Dermis microvascular lymphatic vessel endothelial cell (primary cell): ENCODE measurements around the gene ZSCAN5B. TPM values are rescaled to one million over a fixed set of nuclear protein-coding genes. Genes with fewer than 3 reads are reported as not detected.
"Not testable (repeated sequence)": the region's sequence is repeated elsewhere in the genome, so short reads cannot be mapped to it uniquely, and the experiment has no call there.

Source experiments
- DNase-seq, 2 donors: peaks; one replicate each; pipeline versions ENCODE4 v3.0.0 to v3.0.0-alpha.2; 2010; ENCODE audit warnings: low read depth in 2 of 2
- total RNA-seq: library from RNA; depleted of rRNA; stranded (reverse); fragments of >200 nt; gene quantifications from 2 replicates; pipeline ENCODE4 v1.2.1, GENCODE V29; 2014

The ZSCAN5B gene
- total RNA-seq, 1 donor from 2014 or later = not detected

DNA sequence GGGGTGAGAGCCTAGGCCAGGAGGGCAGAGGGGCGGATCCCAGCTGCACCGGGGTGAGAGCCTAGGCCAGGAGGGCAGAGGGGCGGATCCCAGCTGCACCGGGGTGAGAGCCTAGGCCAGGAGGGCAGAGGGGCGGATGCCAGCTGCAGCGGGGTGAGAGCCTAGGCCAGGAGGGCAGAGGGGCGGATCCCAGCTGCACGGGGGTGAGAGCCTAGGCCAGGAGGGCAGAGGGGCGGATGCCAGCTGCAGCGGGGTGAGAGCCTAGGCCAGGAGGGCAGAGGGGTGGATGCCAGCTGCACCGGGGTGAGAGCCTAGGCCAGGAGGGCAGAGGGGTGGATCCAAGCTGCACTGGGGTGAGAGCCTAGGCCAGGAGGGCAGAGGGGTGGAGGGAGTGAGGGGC is 21.3 kb downstream of the ZSCAN5B start:
- DNase-seq = not testable (repeated sequence)

DNA sequence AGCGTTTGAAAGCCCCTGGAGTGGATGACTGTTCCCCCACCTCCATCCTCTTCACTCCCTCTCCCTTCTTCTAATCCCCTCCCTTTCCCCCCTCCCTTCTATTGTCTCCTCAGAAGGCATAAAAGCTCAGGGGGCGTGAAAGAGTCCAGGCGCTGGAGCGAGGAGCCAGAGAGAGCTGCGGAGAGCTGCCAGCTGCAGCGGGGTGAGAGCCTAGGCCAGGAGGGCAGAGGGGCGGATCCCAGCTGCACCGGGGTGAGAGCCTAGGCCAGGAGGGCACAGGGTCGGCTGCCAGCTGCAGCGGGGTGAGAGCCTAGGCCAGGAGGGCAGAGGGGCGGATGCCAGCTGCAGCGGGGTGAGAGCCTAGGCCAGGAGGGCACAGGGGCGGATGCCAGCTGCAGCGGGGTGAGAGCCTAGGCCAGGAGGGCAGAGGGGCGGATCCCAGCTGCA is 21.7 kb downstream of the ZSCAN5B start, which contains the start of gene GALP:
Gene GALP (plus strand): TSS at position 148 of the 447 bp plus-strand sequence. CDS start 1,101 bp downstream, outside the sequence.
- DNase-seq = not testable (repeated sequence)

DNA sequence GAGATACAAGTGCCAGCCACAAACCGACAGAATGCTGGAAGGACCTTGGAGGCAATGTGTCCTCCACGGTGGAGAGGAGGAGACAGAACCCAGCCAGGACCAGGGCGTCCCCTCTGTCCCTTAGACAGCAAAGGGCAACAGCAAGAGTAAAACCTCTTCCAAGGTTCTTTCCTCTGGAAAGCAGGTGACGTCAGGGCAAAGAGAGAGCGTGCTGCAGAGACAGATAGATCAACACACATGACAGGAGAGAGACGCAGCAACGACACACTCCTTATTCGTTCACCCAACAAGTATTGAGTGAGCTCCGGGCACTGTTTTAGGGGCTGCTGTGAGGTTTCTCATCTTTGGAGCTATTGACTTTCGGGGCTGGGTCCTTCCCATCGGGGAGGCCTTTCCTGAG is 23.0 kb downstream of the ZSCAN5B start:
- DNase-seq = no peak

DNA sequence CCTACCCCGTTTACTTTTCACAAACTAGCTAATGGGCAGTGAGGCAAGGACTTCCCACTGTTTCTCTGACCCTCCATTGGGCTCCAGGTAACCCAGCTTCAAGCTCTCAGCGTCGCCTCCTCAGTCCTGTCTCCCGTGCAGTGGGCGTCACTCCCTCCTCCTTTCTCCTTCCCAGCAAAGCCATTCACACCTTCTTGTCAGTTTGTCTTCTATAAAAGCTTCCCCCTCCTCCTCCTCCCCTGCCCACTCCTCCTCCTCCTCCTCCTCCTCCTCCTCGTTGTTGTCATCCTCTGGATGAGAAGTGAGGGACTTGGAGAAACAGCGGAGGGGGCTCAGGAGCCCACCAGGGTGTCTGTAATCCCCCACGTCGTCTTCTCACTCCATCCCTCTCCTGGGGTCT is 23.5 kb downstream of the ZSCAN5B start:
- DNase-seq = no peak

DNA sequence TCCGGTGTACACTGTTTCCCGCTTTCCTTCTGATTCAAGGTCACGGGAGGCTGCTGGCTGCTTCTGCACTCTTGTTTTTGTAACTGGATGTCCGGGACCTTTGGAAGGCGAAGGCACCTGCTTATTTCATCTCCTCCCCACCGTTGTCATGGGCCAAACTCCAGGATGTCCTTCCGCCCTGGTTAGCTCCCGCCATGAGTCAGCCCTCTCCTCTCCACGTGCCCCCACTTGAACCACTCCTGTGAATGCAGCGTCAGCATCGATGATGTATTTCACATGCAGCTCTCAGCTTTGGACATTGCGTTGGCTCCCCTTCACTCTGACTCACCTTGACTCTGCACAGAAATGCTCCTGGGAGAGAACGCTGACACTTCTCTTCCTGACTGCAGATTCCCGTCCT is 27.3 kb downstream of the ZSCAN5B start:
- DNase-seq = peak; percentile 46 to 53

DNA sequence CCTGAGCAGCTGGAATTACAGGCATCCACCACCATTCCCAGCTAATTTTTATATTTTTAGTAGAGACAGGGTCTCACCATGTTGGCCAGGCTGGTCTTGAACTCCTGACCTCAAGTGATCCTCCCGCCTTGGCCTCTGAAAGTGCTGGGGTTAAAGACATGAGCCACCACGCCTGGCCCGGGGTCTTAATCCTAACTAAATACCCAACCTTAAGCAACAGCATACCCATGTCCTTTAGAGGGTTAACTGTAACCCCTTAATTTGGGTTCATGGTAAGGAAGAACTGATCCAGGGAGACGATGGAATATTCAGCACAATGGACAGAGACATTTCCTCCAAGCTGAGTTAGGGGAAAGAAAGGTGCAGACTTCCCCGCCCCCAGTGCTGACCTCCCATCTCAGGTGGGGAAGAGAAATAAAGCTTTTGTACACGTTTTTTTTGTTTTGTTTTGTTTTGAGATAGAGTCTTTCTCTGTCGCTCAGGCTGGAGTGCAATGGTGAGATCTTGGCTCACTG is 30.5 kb downstream of the ZSCAN5B start:
- peak in 1 of 2 donors; percentile 19 for DNase-seq

DNA sequence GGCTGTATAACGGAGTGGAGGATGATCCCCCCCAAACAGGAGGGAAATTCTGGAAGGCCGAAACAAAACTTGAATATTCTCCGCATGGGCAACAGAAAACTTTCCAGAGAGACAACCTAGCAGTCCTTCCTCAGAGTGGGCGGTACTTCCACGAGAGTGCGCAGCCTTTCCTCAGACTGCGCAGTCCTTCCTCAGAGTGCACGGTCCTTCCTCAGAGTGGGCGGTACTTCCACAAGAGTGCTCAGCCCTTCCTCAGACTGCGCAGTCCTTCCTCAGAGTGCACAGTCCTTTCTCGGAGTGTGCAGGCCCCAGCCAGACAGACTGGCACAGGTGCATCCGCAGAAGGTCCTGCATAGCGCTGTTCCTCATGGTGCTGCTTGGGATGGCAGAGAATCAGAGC is 34.5 kb downstream of the ZSCAN5B start:
- no peak for DNase-seq

DNA sequence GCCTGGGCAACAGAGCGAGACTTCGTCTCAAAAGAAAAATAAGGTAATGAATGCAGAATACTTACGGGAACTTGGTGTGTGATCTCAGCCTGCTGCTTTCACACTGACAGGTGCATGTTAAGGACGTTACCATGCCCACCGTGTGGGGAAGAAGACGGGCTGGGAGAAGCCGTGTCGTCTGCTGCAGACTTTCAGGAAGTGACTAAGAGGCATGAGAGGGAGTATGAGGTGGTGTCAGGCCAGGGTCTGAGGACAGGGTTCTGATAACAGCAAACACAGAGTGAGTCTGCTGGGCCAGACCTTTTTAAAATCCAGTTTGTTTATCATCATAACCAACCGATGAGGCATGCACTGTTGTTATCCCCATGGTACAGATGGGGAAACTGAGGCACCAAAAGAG is 35.3 kb downstream of the ZSCAN5B start:
- DNase-seq = peak in 1 of 2 donors; percentile 77

DNA sequence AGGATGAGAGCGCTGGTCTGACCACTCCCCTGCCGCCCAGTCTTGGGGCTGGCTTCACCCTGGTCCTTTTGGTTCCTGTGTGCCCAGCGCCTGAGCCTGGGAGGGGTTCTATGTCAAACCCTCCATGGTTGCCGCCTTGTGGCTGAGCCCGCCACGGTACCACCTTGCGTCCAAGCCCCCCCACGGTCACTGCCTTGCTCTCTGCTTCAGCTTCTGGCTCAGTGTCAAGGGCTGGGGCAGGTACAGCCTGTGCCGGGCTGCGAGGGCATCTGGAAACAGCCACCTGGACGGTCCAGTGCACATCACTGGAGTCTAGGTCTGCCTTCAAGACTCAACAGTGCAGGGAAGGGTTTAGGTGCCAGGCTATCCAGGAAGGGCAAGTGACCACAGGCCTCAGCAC is 36.0 kb downstream of the ZSCAN5B start:
- no peak for DNase-seq

DNA sequence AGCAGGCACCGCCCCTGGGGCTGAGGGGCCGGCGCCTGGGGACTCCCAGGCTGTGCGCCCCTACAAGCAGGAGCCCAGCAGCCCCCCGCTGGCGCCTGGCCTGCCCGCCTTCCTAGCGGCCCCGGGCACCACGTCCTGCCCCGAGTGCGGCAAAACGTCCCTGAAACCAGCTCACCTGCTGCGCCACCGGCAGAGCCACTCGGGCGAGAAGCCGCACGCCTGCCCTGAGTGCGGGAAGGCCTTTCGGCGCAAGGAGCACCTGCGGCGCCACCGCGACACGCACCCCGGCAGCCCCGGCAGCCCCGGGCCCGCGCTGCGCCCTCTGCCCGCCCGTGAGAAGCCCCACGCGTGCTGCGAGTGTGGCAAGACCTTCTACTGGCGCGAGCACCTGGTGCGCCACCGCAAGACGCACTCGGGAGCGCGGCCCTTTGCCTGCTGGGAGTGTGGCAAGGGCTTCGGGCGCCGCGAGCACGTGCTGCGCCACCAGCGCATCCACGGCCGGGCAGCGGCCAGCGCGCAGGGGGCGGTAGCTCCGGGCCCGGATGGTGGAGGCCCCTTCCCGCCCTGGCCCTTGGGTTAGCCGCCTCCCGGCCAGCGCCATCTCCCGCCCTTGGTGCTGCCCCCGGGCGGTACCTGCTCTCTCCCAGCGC is 37.8 kb downstream of the ZSCAN5B start:
- DNase-seq = no peak

DNA sequence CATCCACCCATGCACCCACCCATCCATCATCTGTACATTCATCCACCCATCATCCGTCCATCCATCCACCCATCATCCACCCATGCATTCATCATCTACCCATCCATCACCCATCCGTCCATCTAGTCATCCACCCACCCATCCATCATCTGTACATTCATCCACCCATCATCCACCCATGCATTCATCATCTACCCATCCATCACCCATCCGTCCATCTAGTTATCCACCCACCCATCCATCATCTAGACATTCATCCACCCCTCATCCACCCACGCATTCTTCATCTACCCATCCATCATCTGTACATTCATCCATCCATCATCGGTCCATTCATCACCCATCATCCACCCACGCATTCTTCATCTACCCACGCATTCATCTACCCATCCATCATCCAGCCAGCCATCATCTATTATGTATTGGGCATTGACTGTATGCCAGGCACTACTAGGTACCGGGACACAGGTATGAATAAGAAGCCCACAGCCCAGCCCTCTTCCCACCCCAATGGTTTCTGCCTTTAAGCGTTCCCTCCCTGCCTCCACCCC is 38.5 kb downstream of the ZSCAN5B start:
- DNase-seq = no peak

DNA sequence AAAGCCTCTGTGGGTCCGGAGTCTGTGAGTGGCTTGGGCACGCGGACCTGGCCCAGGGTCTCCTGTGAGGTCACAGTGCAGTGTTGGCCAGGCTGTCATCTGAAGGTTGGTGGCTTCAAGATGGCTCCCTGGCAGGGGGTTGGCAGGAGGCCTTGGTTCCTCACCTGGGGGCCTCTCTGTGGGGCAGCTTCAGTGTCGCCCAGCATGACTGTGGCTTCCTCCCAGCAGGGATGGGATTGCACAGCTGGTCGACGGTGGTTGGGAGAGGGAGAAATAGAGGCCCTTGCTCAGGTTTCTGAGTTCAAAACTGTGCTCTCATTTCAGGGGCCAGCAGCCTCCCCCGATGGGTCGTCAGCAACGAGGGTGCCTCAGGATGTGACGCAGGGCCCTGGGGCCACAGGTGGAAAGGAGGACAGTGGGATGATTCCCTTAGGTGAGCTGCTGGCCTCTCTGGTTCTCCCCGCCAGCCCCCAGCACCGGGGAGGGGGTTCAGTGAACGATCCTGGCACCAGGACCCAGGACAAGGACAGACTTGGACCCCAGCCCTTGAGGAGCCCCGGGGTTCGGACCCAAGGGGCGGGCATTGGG is 39.3 kb downstream of the ZSCAN5B start:
- no peak for DNase-seq

DNA sequence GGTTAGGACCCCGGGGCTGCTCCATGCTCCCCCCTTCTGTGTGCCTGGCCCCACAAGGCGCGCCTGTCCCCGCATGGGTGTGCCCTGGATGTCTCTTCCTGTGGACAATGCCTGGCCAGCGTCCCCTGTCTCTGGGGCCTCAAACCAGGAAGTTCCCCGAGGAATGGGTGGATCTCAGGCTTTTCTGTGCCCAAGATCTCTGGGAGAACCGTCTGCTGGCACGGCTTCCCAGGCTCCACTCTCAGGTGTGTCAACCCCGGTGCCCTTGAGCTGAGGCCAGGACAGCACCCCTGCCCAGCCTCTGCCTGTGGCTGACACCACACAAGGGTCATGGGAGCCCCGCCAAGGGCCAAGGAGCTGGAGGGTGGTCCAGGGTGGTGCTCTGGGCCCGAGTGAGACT is 40.8 kb downstream of the ZSCAN5B start:
- DNase-seq = no peak

DNA sequence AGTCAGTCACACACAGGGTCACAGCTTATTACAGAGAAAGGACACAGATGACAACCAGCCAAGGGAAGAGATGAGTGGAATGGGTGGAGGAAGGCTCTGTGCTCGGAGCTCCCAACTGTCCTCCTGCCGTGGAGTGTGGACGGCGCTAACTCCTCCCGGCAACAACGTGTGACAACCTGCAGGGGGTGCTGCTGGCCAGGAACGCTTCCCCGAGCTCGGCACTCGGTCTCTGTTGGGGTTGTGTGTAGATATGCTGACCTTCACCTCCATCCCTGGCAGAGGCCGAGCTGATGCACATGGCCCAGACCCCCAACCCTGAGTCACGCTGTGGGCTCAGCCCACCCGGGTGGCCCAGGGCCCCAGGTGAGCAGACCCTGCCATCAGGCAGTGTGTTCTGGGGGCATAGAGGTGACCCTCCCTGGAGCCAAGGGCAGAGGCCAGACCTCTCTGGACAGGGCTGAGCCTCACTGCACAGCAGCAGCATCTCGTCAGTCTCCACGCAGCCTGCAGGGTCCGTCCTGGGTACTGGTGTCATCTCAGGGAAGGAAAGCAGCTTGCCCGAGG is 42.4 kb downstream of the ZSCAN5B start:
- DNase-seq = no peak

DNA sequence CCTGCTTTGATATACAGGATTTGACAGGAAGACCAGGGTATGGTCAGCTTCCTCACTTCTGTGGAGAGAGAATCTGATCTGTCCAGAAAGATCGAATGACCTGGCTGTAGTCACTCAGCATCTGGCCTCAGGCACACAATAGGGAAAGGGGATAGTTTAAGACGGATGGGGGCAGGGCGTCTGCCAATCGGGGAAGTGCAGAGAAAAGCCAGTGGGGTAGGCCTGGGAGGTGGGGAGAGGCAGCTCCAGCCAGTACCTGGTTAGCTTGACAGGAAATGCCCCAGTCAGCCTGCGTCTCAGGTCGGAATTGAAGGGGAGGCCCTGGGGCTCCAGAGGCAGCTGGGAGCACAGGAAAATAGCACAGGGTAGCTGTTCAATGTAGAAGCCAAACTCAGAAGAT is 44.1 kb downstream of the ZSCAN5B start:
- DNase-seq = peak in 1 of 2 donors; percentile 32

DNA sequence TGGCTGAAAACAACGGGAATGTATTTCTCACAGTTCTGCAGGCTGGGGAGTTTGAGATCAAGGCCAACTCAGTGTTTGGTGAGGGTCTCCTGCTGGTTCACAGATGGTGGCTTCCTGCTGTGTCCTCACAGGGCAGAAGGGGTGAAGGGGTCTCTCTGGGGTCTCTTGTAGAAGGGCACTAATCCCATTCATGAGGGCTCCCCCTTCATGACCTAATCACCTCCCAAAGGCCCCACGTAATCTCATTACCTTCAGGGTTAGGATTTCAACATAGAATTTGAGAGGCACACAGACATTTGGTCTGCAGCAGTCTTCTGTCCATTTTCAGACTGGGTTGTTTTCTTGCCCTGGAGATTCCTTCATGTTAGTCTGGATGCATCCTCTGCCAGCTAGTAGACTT is 44.9 kb downstream of the ZSCAN5B start:
- DNase-seq = no peak

DNA sequence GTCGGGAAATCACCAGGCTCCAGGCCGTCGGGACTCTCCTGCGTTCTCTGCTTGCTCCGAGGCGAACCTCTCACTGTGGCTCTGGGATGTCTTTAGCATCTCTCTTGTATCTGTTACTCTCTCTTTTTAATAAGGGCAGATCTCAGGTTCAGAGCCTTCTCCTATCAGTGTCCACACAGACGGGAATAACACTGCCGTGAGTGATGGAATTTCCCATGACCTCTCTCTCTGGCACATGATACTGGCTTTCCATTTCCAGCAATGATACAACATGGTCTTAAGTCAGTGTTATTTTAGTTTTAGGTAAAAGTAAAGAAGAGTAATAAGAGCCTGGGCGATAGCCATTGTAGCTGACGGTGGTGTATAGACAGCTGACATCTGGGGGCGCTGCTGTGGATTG is 47.2 kb downstream of the ZSCAN5B start:
- DNase-seq = no peak

DNA sequence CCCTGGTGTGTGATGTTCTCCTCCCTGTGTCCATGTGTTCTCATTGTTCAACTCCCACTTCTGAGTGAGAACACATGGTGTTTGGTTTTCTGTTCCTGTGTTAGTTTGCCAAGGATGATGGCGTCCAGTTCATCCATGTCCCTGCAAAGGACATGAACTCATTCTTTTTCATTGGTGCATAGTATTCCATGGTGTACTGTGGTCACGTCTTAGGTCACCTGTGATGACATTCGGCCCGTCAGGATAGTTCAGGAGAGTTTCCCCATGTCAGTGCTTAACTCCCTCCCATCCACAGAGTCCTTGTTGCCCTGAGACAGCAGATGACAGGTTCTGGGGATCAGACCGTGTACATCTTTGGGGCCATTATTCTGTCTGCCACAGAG is 47.9 kb downstream of the ZSCAN5B start:
- DNase-seq = no peak

DNA sequence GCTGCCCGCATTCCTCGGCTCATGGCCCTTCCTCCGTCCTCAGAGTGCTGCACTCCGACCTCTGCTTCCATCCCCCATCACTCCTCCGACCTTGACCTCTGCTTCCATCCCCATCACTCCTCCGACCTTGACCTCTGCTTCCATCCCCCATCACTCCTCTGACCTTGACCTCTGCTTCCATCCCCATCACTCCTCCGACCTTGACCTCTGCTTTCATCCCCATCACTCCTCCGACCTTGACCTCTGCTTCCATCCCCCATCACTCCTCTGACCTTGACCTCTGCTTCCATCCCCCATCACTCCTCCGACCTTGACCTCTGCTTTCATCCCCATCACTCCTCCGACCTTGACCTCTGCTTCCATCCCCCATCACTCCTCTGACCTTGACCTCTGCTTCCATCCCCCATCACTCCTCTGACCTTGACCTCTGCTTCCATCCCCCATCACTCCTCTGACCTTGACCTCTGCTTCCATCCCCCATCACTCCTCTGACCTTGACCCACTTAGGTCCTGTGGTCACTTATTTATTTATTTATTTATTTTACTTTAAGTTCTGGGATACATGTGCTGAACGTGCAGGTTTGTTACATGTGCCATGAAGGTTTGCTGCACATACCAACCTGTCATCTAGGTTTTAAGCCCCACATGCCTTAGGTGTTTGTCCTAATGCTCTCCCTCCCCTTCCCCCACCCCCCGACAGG is 48.5 kb downstream of the ZSCAN5B start:
- DNase-seq = not testable (repeated sequence)

DNA sequence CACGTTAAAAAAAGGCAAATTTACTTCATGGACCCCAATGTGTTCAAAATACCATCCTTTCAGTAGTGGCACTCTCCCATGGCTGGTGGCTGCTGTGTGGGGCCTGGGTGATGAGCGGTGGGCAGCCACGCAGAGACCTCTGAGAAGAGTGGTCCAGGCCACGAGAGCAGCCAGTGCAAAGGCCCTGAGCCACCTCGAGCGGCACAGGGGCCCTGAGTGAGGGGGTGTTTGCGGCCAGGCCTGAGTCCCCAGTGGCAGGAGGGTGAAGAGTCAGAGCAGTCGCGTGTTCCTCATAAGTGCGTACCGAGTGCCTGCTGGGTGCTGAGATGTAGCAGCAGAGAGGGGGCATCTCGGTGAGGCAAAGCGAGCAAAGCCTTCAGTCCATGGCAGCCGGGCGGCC is 49.5 kb downstream of the ZSCAN5B start:
- no peak for DNase-seq

DNA sequence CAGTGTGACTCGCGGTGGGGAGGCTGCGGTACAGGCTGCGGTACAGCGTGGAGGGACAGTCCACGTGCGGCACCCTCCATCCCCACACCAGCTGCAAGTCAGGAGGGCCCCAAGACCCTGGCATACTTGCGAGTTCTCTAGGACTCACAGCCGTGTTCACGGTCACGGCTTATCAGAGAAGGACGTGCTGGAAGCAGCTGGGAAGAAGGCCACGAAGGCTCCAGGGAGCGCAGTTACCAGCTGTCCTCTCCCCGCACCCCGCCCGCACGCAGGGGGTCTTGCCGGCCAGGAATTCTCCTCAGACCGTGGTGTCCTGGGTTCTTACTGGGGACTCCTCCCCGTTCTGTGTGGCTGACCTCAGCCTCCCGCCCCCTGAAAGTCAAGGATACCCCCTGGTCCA is 50.3 kb downstream of the ZSCAN5B start:
- DNase-seq = no peak

DNA sequence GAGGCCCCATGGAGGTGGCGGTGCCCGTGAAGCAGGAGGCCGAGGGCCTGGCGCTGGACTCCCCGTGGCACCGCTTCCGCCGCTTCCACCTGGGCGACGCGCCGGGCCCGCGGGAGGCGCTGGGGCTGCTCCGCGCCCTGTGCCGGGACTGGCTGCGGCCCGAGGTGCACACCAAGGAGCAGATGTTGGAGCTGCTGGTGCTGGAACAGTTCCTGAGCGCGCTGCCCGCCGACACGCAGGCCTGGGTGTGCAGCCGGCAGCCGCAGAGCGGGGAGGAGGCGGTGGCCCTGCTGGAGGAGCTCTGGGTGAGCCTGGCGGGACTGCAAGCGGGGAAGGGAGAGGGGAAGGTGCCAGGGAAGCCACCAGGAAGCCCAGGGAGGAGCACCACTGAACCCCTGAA is 50.7 kb downstream of the ZSCAN5B start:
- no peak for DNase-seq
